Activated naive CD8-positive, alpha-beta T cell treated with anti-CD3 and anti-CD28 coated beads, Interleukin-2, amount 10 ng/mL, durations not matched to agents 7 days and 5 days (primary cell): ENCODE data around the gene ETHE1. TPM values are rescaled to one million over a fixed set of nuclear protein-coding genes. Genes with fewer than 3 reads are reported as not detected.

Experiments
- ATAC-seq: fragments of 150-1000 bp; cut with Tn5 transposase; one replicate; pipeline ENCODE4 v1.10.0; 2021; ENCODE audit warnings: low read depth, moderate library complexity
- POLR2A ChIA-PET: fragments of 350-600 bp; sonication (Branson Sonifier 250); formaldehyde crosslinking; loops from one replicate; lab custom pipeline; 2021; ENCODE audit warnings: antibody characterized with exemption; lab: Charles Lee
- DNase-seq: peaks from one replicate; pipeline ENCODE4 v3.0.0; 2021
- H3K27ac Mint-ChIP-seq: one replicate; pipeline ENCODE4 v1.8.0; 2022; ENCODE audit warnings: mild to moderate bottlenecking, mixed read lengths
- H3K27me3 Mint-ChIP-seq: one replicate; pipeline ENCODE4 v1.8.0; 2022; ENCODE audit warnings: mild to moderate bottlenecking, moderate library complexity, mixed read lengths
- H3K36me3 Mint-ChIP-seq: one replicate; pipeline ENCODE4 v1.8.0; 2021; ENCODE audit warnings: mild to moderate bottlenecking, mixed read lengths
- H3K4me1 Mint-ChIP-seq: one replicate; pipeline ENCODE4 v1.8.0; 2021; ENCODE audit warnings: mixed read lengths
- H3K4me3 Mint-ChIP-seq: one replicate; pipeline ENCODE4 v1.8.0; 2022; ENCODE audit warnings: mild to moderate bottlenecking, moderate library complexity, mixed read lengths
- H3K9me3 Mint-ChIP-seq: one replicate; pipeline ENCODE4 v1.8.0; 2021; ENCODE audit warnings: mixed read lengths
- total RNA-seq, 2 experiments: library from RNA; stranded (reverse); gene quantifications; one replicate each; pipeline ENCODE4 v1.2.3, GENCODE V29; 2021

ETHE1 gene
- total RNA-seq, 2 experiments from 2014 or later: 57.1 to 61.1 TPM

GRCh38 chr19:43489310-43489709, 37.7 kb downstream of the ETHE1 start:
- Mint-ChIP-seq H3K36me3 (peaks cover 2% of the 10 kb centered on the region), H3K4me3 (no peak overlapping the region), H3K27me3 (no peaks in the 10 kb centered on the region), H3K27ac (no peak overlapping the region), H3K4me1 (no peaks in the 10 kb centered on the region), H3K9me3 (no peaks in the 10 kb centered on the region)
- POLR2A ChIA-PET: no interaction called here
- no peak for DNase-seq
- no peak for ATAC-seq

DNA sequence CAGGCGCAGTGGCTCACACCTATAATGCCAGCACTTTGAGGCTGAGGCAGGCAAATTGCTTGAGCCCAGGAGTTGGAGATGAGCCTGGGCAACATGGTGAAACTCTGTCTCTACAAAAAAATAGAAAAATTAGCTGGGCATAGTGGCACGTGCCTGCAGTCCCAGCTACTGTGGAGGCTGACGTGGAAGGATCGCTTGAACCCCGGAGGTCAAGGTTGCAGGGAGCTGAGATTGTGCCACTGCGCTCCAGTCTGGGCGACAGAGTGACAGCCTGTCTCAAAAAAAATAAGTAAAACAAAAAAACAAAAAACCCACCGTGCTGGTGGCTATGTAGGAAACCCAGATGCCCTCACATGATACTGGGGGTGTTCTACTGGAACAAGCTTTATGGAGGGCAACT, 38.8 kb downstream of the ETHE1 start:
- no peaks in the 10 kb centered on the region for H3K4me1 Mint-ChIP-seq
- ATAC-seq (no peak), DNase-seq (no peak)
- H3K9me3 Mint-ChIP-seq: no peaks in the 10 kb centered on the region
- H3K27me3 Mint-ChIP-seq: no peaks in the 10 kb centered on the region
- H3K27ac Mint-ChIP-seq: no peak overlapping the region
- peaks cover 2% of the 10 kb centered on the region for H3K36me3 Mint-ChIP-seq
- no peak overlapping the region for H3K4me3 Mint-ChIP-seq
- POLR2A ChIA-PET: no interaction called here

DNA sequence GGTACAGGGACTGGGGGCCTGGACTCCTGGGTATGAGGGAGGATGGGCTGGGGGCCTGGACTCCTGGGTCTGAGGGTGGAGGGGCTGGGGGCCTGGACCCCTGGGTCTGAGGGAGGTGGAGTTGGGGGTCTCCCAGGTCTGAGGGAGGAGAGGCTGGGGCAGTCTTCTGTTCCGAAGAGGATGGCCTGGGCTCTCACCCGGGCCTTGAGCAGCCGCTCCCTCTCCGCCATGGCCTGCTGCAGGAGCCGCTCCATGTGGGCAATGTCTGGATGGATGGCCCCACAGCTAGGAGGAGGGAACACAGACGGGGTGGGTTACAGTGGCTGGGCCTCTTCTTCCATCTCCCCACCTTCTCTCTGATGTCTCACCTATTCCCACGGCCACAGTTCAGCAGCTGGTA, 40.6 kb downstream of the ETHE1 start:
- H3K27ac Mint-ChIP-seq: no peak overlapping the region
- H3K36me3 Mint-ChIP-seq: peaks cover 5% of the 10 kb centered on the region
- POLR2A ChIA-PET: interaction anchor here (0.7 kb wide), 1 partner anchor 9 kb away, joined by 3 read pairs; no protein-coding TSS in a partner anchor
- no peak for ATAC-seq
- no peak for DNase-seq
- no peaks in the 10 kb centered on the region for H3K27me3 Mint-ChIP-seq
- H3K9me3 Mint-ChIP-seq: no peaks in the 10 kb centered on the region
- H3K4me1 Mint-ChIP-seq: no peaks in the 10 kb centered on the region
- no peak overlapping the region for H3K4me3 Mint-ChIP-seq

DNA sequence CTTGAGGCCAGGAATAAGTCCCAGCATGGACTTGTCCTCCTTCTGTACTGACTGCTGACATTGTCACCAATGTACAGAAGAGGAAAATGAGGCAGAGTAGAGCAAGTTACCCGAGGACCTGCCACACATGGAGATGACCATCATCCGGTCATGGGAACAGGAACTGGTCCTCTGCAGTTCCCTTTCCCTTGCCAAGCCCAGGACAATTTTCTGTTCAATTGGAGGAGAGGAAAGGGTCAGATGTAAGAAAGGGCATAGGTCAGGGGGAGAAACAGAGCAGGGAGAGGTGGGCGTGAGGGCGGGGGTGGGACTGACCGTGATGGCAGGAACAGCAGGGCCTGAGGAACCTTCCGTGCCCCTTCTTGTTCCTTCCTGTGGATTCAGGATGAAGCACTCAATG, 41.0 kb downstream of the ETHE1 start:
- DNase-seq (no peak), ATAC-seq (no peak)
- H3K27me3 Mint-ChIP-seq: no peaks in the 10 kb centered on the region
- POLR2A ChIA-PET: interaction anchor here (0.7 kb wide), 1 partner anchor 41 kb away, joined by 3 read pairs; no protein-coding TSS in a partner anchor
- H3K4me3 Mint-ChIP-seq: no peak overlapping the region
- H3K4me1 Mint-ChIP-seq: no peaks in the 10 kb centered on the region
- no peaks in the 10 kb centered on the region for H3K9me3 Mint-ChIP-seq
- H3K27ac Mint-ChIP-seq: no peak overlapping the region
- peaks cover 5% of the 10 kb centered on the region for H3K36me3 Mint-ChIP-seq

- no peak for ATAC-seq
- Mint-ChIP-seq H3K27ac (no peak overlapping the region), H3K9me3 (no peaks in the 10 kb centered on the region), H3K36me3 (peaks cover 3% of the 10 kb centered on the region), H3K27me3 (no peaks in the 10 kb centered on the region), H3K4me1 (no peaks in the 10 kb centered on the region), H3K4me3 (no peak overlapping the region)
- POLR2A ChIA-PET: no interaction called here
- DNase-seq: no peak
Observed at GRCh38 chr19:43483281-43483680, 43.7 kb downstream of the ETHE1 start.

GRCh38 chr19:43482193-43482592, 44.8 kb downstream of the ETHE1 start:
- Mint-ChIP-seq H3K4me3 (no peak overlapping the region), H3K27ac (no peak overlapping the region), H3K9me3 (no peaks in the 10 kb centered on the region), H3K4me1 (no peaks in the 10 kb centered on the region), H3K27me3 (no peaks in the 10 kb centered on the region), H3K36me3 (peaks cover 3% of the 10 kb centered on the region)
- POLR2A ChIA-PET: no interaction called here
- ATAC-seq: no peak
- DNase-seq: no peak

DNA sequence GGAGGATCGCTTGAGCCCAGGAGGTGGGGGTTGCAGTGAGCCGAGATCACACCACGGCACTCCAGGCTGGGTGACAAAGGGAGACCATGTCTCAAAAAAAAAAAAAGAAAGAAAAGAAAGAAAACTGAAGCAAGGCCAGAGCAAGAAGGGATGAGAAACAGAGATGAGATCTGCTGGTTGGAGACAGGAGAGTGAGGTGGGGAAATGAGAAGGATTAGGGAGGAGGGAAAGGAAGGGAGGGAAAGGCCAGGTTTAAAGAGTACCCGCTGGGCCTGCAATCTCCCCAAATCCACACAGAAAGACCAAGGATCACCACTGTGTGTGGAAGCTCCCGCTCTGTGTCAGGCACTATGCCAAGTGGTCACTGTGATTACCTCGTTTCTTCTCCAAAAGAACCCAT, 45.3 kb downstream of the ETHE1 start:
- POLR2A ChIA-PET: no interaction called here
- no peak overlapping the region for H3K4me3 Mint-ChIP-seq
- H3K27ac Mint-ChIP-seq: no peak overlapping the region
- no peak for DNase-seq
- H3K27me3 Mint-ChIP-seq: no peaks in the 10 kb centered on the region
- no peak for ATAC-seq
- H3K9me3 Mint-ChIP-seq: no peaks in the 10 kb centered on the region
- H3K4me1 Mint-ChIP-seq: no peaks in the 10 kb centered on the region
- peaks cover 6% of the 10 kb centered on the region for H3K36me3 Mint-ChIP-seq

DNA sequence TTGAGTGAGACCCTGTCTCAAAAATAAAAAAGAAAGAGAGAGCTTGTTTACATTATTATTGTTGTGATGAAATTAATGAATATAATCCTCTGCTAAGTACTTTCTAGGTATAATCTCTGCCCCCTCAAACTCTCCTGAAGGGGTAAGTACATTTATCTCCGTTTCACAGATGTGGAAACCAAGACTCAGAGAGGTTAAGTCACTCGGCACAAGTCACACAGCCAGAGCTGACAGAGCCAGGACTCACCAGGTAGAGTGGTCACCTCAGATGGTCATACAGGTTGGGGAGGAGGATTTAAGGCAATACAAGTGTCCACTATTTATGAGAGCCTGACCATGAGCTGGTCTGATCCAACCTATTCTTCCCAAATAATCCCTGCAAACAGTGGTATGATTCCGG, 46.4 kb downstream of the ETHE1 start:
- POLR2A ChIA-PET: interaction anchor here (1.3 to 1.8 kb wide), 3 partner anchors 12 to 23 kb away, joined by 3 to 9 read pairs (median 5); no protein-coding TSS in a partner anchor
- no peaks in the 10 kb centered on the region for H3K27me3 Mint-ChIP-seq
- no peaks in the 10 kb centered on the region for H3K9me3 Mint-ChIP-seq
- no peak overlapping the region for H3K4me3 Mint-ChIP-seq
- DNase-seq (no peak), ATAC-seq (no peak)
- peaks cover 3% of the 10 kb centered on the region for H3K4me1 Mint-ChIP-seq
- peaks cover 9% of the 10 kb centered on the region for H3K36me3 Mint-ChIP-seq
- H3K27ac Mint-ChIP-seq: no peak overlapping the region

- peaks cover 7% of the 10 kb centered on the region for H3K4me1 Mint-ChIP-seq
- H3K36me3 Mint-ChIP-seq: peaks cover 12% of the 10 kb centered on the region
- no peak overlapping the region for H3K27ac Mint-ChIP-seq
- H3K4me3 Mint-ChIP-seq: no peak overlapping the region
- no peaks in the 10 kb centered on the region for H3K9me3 Mint-ChIP-seq
- POLR2A ChIA-PET: interaction anchor here (1.3 to 1.8 kb wide), 3 partner anchors 13 to 24 kb away, joined by 3 to 9 read pairs (median 5); no protein-coding TSS in a partner anchor
- no peak for ATAC-seq
- no peaks in the 10 kb centered on the region for H3K27me3 Mint-ChIP-seq
- DNase-seq: no peak
Observed at GRCh38 chr19:43479961-43480561, 46.9 kb downstream of the ETHE1 start.

- no peak for ATAC-seq
- POLR2A ChIA-PET: interaction anchor here (1.6 to 1.8 kb wide), 2 partner anchors 14 to 15 kb away, joined by 5 to 9 read pairs; no protein-coding TSS in a partner anchor
- no peak overlapping the region for H3K4me3 Mint-ChIP-seq
- no peaks in the 10 kb centered on the region for H3K9me3 Mint-ChIP-seq
- peaks cover 7% of the 10 kb centered on the region for H3K4me1 Mint-ChIP-seq
- H3K27ac Mint-ChIP-seq: no peak overlapping the region
- no peaks in the 10 kb centered on the region for H3K27me3 Mint-ChIP-seq
- H3K36me3 Mint-ChIP-seq: peaks cover 12% of the 10 kb centered on the region
- no peak for DNase-seq
Observed at GRCh38 chr19:43479226-43479625, 47.8 kb downstream of the ETHE1 start.

- Mint-ChIP-seq H3K4me3 (no peak overlapping the region), H3K9me3 (no peaks in the 10 kb centered on the region), H3K27me3 (no peaks in the 10 kb centered on the region), H3K27ac (no peak overlapping the region), H3K4me1 (peaks cover 7% of the 10 kb centered on the region), H3K36me3 (peaks cover 12% of the 10 kb centered on the region)
- DNase-seq (no peak), ATAC-seq (no peak)
- POLR2A ChIA-PET: no interaction called here
Observed at GRCh38 chr19:43478323-43478722, 48.7 kb downstream of the ETHE1 start.

GRCh38 chr19:43476606-43477005, 50.4 kb downstream of the ETHE1 start:
- H3K27ac Mint-ChIP-seq: no peak overlapping the region
- no peak for DNase-seq
- no peaks in the 10 kb centered on the region for H3K27me3 Mint-ChIP-seq
- H3K36me3 Mint-ChIP-seq: peaks cover 10% of the 10 kb centered on the region
- H3K4me1 Mint-ChIP-seq: peaks cover 7% of the 10 kb centered on the region
- POLR2A ChIA-PET: interaction anchor here (0.7 kb wide), 1 partner anchor 21 kb away, joined by 3 read pairs; no protein-coding TSS in a partner anchor
- H3K9me3 Mint-ChIP-seq: no peaks in the 10 kb centered on the region
- no peak for ATAC-seq
- H3K4me3 Mint-ChIP-seq: no peak overlapping the region

GRCh38 chr19:43474986-43475705, 51.9 kb downstream of the ETHE1 start:
- DNase-seq: peak; percentile 95
- Mint-ChIP-seq H3K4me1 (peaks cover 9% of the 10 kb centered on the region), H3K36me3 (peaks cover 9% of the 10 kb centered on the region), H3K9me3 (no peaks in the 10 kb centered on the region), H3K27ac (peak overlapping the region; percentile 79), H3K4me3 (peak overlapping the region; percentile 75), H3K27me3 (no peaks in the 10 kb centered on the region)
- peak; percentile 81 for ATAC-seq
- POLR2A ChIA-PET: interaction anchor here (1.4 kb wide), 1 partner anchor 10 kb away, joined by 4 read pairs; the partner anchor contains the start of gene LYPD3
